ENCODE results near the gene IFNK.
A peak's percentile ranks its signal among the peaks of the same experiment; 100 is the strongest.

Gene IFNK

GRCh38 chr9:27545471-27545870 is 21.4 kb downstream of the IFNK start:
- H3K36me3 ChIP-seq (ENCODE audit: control insufficient read depth in 1 of 2, insufficient read depth in 2 of 2, low read depth in 1 of 2, low read length in 2 of 2): peaks cover 0 to 3% of the 10 kb centered on the region in 2 experiments
- H3K18ac ChIP-seq (ENCODE audit: low read depth in 1 of 2, low read length in 2 of 2): no peak overlapping the region
- no peaks in the 10 kb centered on the region for H3K4me1 ChIP-seq (ENCODE audit: control insufficient read depth, insufficient read depth, low read depth, low read length)
- no peak for DNase-seq
- H3K27me3 ChIP-seq (ENCODE audit: control insufficient read depth in 1 of 2, insufficient read depth in 1 of 2, low read length in 2 of 2): no peaks in the 10 kb centered on the region
- no peak overlapping the region for H2BK12ac ChIP-seq (ENCODE audit: low read length in 2 of 2)
- H2AFZ ChIP-seq (ENCODE audit: low read depth, low read length): no peak overlapping the region
- H2BK15ac ChIP-seq (ENCODE audit: low read depth, poor library complexity, severe bottlenecking): no peak overlapping the region
- no peak overlapping the region for H3K4me2 ChIP-seq (ENCODE audit: low read length, poor library complexity, severe bottlenecking)
- no peaks in the 10 kb centered on the region for H3K79me1 ChIP-seq (replicated peaks; ENCODE audit: low read length, poor library complexity, severe bottlenecking)
- no peak overlapping the region for H3K14ac ChIP-seq (ENCODE audit: low read length in 2 of 2)
- H3K27ac ChIP-seq (ENCODE audit: low read length, poor library complexity, severe bottlenecking): no peak overlapping the region
- H4K8ac ChIP-seq (ENCODE audit: low read length): no peak overlapping the region
- no peak overlapping the region for H3K23ac ChIP-seq (ENCODE audit: low read length in 2 of 2)
- H2BK5ac ChIP-seq (ENCODE audit: low read depth, low read length, poor library complexity, severe bottlenecking): no peak overlapping the region
- H3K4me3 ChIP-seq (ENCODE audit: insufficient read depth in 1 of 2, low read depth in 1 of 2, low read length in 2 of 2): no peak overlapping the region
- H3K4ac ChIP-seq (ENCODE audit: low read depth in 1 of 2, low read length in 2 of 2): no peak overlapping the region
- WGBS: 100% methylated on average over 2 of the region's 3 CpGs
- no peaks in the 10 kb centered on the region for H3K9me3 ChIP-seq (ENCODE audit: control insufficient read depth, low read length)
- no peak overlapping the region for H4K91ac ChIP-seq (ENCODE audit: low read length)
- no peak overlapping the region for H3K9ac ChIP-seq (ENCODE audit: low read length)
- H2AK5ac ChIP-seq (ENCODE audit: low read length, severe bottlenecking): no peak overlapping the region
- H2BK120ac ChIP-seq (ENCODE audit: low read depth, low read length): no peak overlapping the region

GRCh38 chr9:27548055-27548741 is 24.1 kb downstream of the IFNK start:
- H2BK5ac ChIP-seq (ENCODE audit: low read depth, low read length, poor library complexity, severe bottlenecking): no peak overlapping the region
- no peak overlapping the region for H2BK15ac ChIP-seq (ENCODE audit: low read depth, poor library complexity, severe bottlenecking)
- peaks cover 0 to 5% of the 10 kb centered on the region in 2 experiments for H3K36me3 ChIP-seq (ENCODE audit: control insufficient read depth in 1 of 2, insufficient read depth in 2 of 2, low read depth in 1 of 2, low read length in 2 of 2)
- WGBS: 100% methylated on average over 3 of the region's 10 CpGs
- H2BK12ac ChIP-seq (ENCODE audit: low read length in 2 of 2): no peak overlapping the region
- no peaks in the 10 kb centered on the region for H3K9me3 ChIP-seq (ENCODE audit: control insufficient read depth, low read length)
- H3K27ac ChIP-seq (ENCODE audit: low read length, poor library complexity, severe bottlenecking): no peak overlapping the region
- no peak overlapping the region for H3K4me2 ChIP-seq (ENCODE audit: low read length, poor library complexity, severe bottlenecking)
- H2AK5ac ChIP-seq (ENCODE audit: low read length, severe bottlenecking): no peak overlapping the region
- H3K4me3 ChIP-seq (ENCODE audit: insufficient read depth in 1 of 2, low read depth in 1 of 2, low read length in 2 of 2): no peak overlapping the region
- H3K18ac ChIP-seq (ENCODE audit: low read depth in 1 of 2, low read length in 2 of 2): no peak overlapping the region
- no peak overlapping the region for H3K4ac ChIP-seq (ENCODE audit: low read depth in 1 of 2, low read length in 2 of 2)
- H3K27me3 ChIP-seq (ENCODE audit: control insufficient read depth in 1 of 2, insufficient read depth in 1 of 2, low read length in 2 of 2): no peaks in the 10 kb centered on the region
- no peak overlapping the region for H2BK120ac ChIP-seq (ENCODE audit: low read depth, low read length)
- DNase-seq: peak; percentile 57
- no peak overlapping the region for H4K91ac ChIP-seq (ENCODE audit: low read length)
- H3K79me1 ChIP-seq (replicated peaks; ENCODE audit: low read length, poor library complexity, severe bottlenecking): no peaks in the 10 kb centered on the region
- no peak overlapping the region for H3K14ac ChIP-seq (ENCODE audit: low read length in 2 of 2)
- H2AFZ ChIP-seq (ENCODE audit: low read depth, low read length): no peak overlapping the region
- H3K9ac ChIP-seq (ENCODE audit: low read length): no peak overlapping the region
- H4K8ac ChIP-seq (ENCODE audit: low read length): no peak overlapping the region
- no peak overlapping the region for H3K23ac ChIP-seq (ENCODE audit: low read length in 2 of 2)
- H3K4me1 ChIP-seq (ENCODE audit: control insufficient read depth, insufficient read depth, low read depth, low read length): no peaks in the 10 kb centered on the region

- 100% methylated on average over 3 of the region's 4 CpGs for WGBS
- Histone ChIP-seq H3K4me1 (ENCODE audit: control insufficient read depth, insufficient read depth, low read depth, low read length) (no peaks in the 10 kb centered on the region), H3K18ac (ENCODE audit: low read depth in 1 of 2, low read length in 2 of 2) (no peak overlapping the region), H3K27me3 (ENCODE audit: control insufficient read depth in 1 of 2, insufficient read depth in 1 of 2, low read length in 2 of 2) (no peaks in the 10 kb centered on the region), H2BK5ac (ENCODE audit: low read depth, low read length, poor library complexity, severe bottlenecking) (no peak overlapping the region), H2BK120ac (ENCODE audit: low read depth, low read length) (no peak overlapping the region), H3K4me3 (ENCODE audit: insufficient read depth in 1 of 2, low read depth in 1 of 2, low read length in 2 of 2) (no peak overlapping the region), H3K14ac (ENCODE audit: low read length in 2 of 2) (no peak overlapping the region), H3K4me2 (ENCODE audit: low read length, poor library complexity, severe bottlenecking) (no peak overlapping the region), H3K9me3 (ENCODE audit: control insufficient read depth, low read length) (no peaks in the 10 kb centered on the region), H3K9ac (ENCODE audit: low read length) (peak overlapping the region; percentile 21), H3K4ac (ENCODE audit: low read depth in 1 of 2, low read length in 2 of 2) (no peak overlapping the region), H4K91ac (ENCODE audit: low read length) (no peak overlapping the region), H2BK15ac (ENCODE audit: low read depth, poor library complexity, severe bottlenecking) (no peak overlapping the region), H3K23ac (ENCODE audit: low read length in 2 of 2) (no peak overlapping the region), H2AK5ac (ENCODE audit: low read length, severe bottlenecking) (no peak overlapping the region), H3K36me3 (ENCODE audit: control insufficient read depth in 1 of 2, insufficient read depth in 2 of 2, low read depth in 1 of 2, low read length in 2 of 2) (peaks cover 0 to 7% of the 10 kb centered on the region in 2 experiments), H2AFZ (ENCODE audit: low read depth, low read length) (no peak overlapping the region), H2BK12ac (ENCODE audit: low read length in 2 of 2) (no peak overlapping the region), H3K79me1 (replicated peaks; ENCODE audit: low read length, poor library complexity, severe bottlenecking) (no peaks in the 10 kb centered on the region), H3K27ac (ENCODE audit: low read length, poor library complexity, severe bottlenecking) (no peak overlapping the region), H4K8ac (ENCODE audit: low read length) (no peak overlapping the region)
- no peak for DNase-seq
Measured at GRCh38 chr9:27549196-27549755, 25.2 kb downstream of the IFNK start.

- Histone ChIP-seq H2BK15ac (ENCODE audit: low read depth, poor library complexity, severe bottlenecking) (no peak overlapping the region), H3K27me3 (ENCODE audit: control insufficient read depth in 1 of 2, insufficient read depth in 1 of 2, low read length in 2 of 2) (no peaks in the 10 kb centered on the region), H4K91ac (ENCODE audit: low read length) (no peak overlapping the region), H3K18ac (ENCODE audit: low read depth in 1 of 2, low read length in 2 of 2) (no peak overlapping the region), H3K36me3 (ENCODE audit: control insufficient read depth in 1 of 2, insufficient read depth in 2 of 2, low read depth in 1 of 2, low read length in 2 of 2) (peaks cover 0 to 38% of the 10 kb centered on the region in 2 experiments), H2BK5ac (ENCODE audit: low read depth, low read length, poor library complexity, severe bottlenecking) (no peak overlapping the region), H4K8ac (ENCODE audit: low read length) (no peak overlapping the region), H3K14ac (ENCODE audit: low read length in 2 of 2) (no peak overlapping the region), H3K23ac (ENCODE audit: low read length in 2 of 2) (no peak overlapping the region), H2AFZ (ENCODE audit: low read depth, low read length) (no peak overlapping the region), H3K4me2 (ENCODE audit: low read length, poor library complexity, severe bottlenecking) (no peak overlapping the region), H3K4ac (ENCODE audit: low read depth in 1 of 2, low read length in 2 of 2) (no peak overlapping the region), H3K4me3 (ENCODE audit: insufficient read depth in 1 of 2, low read depth in 1 of 2, low read length in 2 of 2) (no peak overlapping the region), H2BK120ac (ENCODE audit: low read depth, low read length) (no peak overlapping the region), H2AK5ac (ENCODE audit: low read length, severe bottlenecking) (no peak overlapping the region), H3K9ac (ENCODE audit: low read length) (no peak overlapping the region), H3K9me3 (ENCODE audit: control insufficient read depth, low read length) (no peaks in the 10 kb centered on the region), H3K79me1 (replicated peaks; ENCODE audit: low read length, poor library complexity, severe bottlenecking) (no peaks in the 10 kb centered on the region), H3K27ac (ENCODE audit: low read length, poor library complexity, severe bottlenecking) (no peak overlapping the region), H3K4me1 (ENCODE audit: control insufficient read depth, insufficient read depth, low read depth, low read length) (no peaks in the 10 kb centered on the region), H2BK12ac (ENCODE audit: low read length in 2 of 2) (no peak overlapping the region)
- DNase-seq: no peak
- no CpG with 5 or more reads among the region's 1 CpG for WGBS
Measured at GRCh38 chr9:27554712-27555111, 30.6 kb downstream of the IFNK start.
